ENCODE results near the gene SEMA7A. TPM values are rescaled to one million over a fixed set of nuclear protein-coding genes. Genes with fewer than 3 reads are reported as not detected.
A peak's percentile ranks its signal among the peaks of the same experiment; 100 is the strongest.

Gene SEMA7A
- total and polyA plus RNA-seq, 9 of the 15 experiments (the other 6 are each of a cell fraction or from before 2014, with no cell fraction given): 0.04 to 8.2 (median 5.4) TPM; not detected in 1

DNA sequence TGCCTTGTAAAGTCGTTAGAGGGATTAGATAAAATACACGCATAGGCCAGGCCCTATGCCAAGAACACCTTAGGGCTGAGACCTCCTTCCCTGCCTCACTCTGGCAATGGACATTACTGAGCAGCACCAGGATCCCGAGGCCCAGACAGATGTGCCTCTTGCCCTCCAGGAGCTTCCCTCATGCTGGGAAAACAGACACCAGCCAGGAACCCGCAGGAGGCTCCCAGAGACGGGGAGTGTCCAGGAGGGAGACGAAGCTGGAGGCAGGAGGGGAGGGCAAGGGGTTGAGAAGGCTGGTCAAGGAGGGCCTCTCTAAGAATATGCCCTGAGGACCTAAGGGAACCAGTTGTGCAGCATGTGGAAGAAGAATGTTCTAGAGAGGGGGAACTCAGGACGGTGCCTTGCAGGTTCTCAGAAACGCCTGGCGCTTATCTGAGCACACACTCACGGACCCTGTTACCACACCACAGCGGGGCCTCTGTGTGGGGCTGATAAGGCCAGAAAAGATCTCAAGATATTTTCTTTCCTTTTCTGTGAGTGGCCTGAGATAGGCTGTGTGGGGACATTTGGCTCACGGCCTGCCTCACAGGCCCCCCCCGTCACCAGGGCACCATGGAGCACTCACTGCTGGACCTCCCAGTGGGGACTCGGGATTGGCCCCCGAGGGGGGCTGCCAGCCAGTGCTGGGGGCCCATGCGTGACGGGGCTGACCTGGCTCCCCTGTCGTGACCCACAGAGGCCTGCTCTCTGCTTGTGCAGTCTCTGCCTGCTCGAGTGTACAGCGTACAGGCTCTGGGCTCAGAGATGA is 44.3 kb downstream of the SEMA7A start (continued):
- TF ChIP-seq, protein P1, sequence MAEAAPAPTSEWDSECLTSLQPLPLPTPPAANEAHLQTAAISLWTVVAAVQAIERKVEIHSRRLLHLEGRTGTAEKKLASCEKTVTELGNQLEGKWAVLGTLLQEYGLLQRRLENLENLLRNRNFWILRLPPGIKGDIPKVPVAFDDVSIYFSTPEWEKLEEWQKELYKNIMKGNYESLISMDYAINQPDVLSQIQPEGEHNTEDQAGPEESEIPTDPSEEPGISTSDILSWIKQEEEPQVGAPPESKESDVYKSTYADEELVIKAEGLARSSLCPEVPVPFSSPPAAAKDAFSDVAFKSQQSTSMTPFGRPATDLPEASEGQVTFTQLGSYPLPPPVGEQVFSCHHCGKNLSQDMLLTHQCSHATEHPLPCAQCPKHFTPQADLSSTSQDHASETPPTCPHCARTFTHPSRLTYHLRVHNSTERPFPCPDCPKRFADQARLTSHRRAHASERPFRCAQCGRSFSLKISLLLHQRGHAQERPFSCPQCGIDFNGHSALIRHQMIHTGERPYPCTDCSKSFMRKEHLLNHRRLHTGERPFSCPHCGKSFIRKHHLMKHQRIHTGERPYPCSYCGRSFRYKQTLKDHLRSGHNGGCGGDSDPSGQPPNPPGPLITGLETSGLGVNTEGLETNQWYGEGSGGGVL (CRISPR knock-in tag; IDR thresholded peaks at IDR 0.05): no peak
- TF ChIP-seq ZC3H11A (IDR thresholded peaks at IDR 0.05; ENCODE audit: low read depth, low read length) (no peak), MAFG (tag; conservative IDR thresholded peaks at IDR 0.05) (no peak), GABPB1 (CRISPR knock-in tag; IDR thresholded peaks at IDR 0.05) (peak; percentile 54; the same call in 1 of the 2 replicates), FOS (IDR thresholded peaks at IDR 0.05; ENCODE audit: extremely low read depth, insufficient read length) (no peak), CTBP1 (IDR thresholded peaks at IDR 0.05; ENCODE audit: borderline replicate concordance) (peak; percentile 91), ZNF384 (IDR thresholded peaks at IDR 0.05; ENCODE audit: low read depth, low read length) (no peak)
- TF ChIP-seq, protein P2, sequence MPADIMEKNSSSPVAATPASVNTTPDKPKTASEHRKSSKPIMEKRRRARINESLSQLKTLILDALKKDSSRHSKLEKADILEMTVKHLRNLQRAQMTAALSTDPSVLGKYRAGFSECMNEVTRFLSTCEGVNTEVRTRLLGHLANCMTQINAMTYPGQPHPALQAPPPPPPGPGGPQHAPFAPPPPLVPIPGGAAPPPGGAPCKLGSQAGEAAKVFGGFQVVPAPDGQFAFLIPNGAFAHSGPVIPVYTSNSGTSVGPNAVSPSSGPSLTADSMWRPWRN (IDR thresholded peaks at IDR 0.05; ENCODE audit: low read depth): peak; percentile 94
- TF ChIP-seq, protein P3, sequence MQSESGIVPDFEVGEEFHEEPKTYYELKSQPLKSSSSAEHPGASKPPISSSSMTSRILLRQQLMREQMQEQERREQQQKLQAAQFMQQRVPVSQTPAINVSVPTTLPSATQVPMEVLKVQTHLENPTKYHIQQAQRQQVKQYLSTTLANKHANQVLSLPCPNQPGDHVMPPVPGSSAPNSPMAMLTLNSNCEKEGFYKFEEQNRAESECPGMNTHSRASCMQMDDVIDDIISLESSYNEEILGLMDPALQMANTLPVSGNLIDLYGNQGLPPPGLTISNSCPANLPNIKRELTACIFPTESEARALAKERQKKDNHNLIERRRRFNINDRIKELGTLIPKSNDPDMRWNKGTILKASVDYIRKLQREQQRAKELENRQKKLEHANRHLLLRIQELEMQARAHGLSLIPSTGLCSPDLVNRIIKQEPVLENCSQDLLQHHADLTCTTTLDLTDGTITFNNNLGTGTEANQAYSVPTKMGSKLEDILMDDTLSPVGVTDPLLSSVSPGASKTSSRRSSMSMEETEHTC (IDR thresholded peaks at IDR 0.05): peak; percentile 73
- TF ChIP-seq, protein P4, sequence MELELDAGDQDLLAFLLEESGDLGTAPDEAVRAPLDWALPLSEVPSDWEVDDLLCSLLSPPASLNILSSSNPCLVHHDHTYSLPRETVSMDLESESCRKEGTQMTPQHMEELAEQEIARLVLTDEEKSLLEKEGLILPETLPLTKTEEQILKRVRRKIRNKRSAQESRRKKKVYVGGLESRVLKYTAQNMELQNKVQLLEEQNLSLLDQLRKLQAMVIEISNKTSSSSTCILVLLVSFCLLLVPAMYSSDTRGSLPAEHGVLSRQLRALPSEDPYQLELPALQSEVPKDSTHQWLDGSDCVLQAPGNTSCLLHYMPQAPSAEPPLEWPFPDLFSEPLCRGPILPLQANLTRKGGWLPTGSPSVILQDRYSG (tag; conservative IDR thresholded peaks at IDR 0.05; ENCODE audit: low read depth): peak; percentile 77; the same call in 1 of the 2 replicates

Data from K562 (cell line).